ENCODE results near the gene PUM2. TPM values are rescaled to one million over a fixed set of nuclear protein-coding genes. Genes with fewer than 3 reads are reported as not detected.

PUM2 gene
- total RNA-seq, 2 donors from 2014 or later, result 87.7 to 119 TPM

- DNase-seq, result no peak
- Histone ChIP-seq H3K4me1 (peaks cover 10% of the 10 kb centered on the region), H3K27me3 (no peaks in the 10 kb centered on the region), H3K4me3 (no peak overlapping the region), H3K9ac (ENCODE audit: low read depth in 2 of 2, low read length in 2 of 2) (peak overlapping the region in 1 of 2 donors; percentile 95), H3K9me3 (no peaks in the 10 kb centered on the region), H3K36me3 (no peaks in the 10 kb centered on the region), H3K27ac (no peak overlapping the region)
- intact Hi-C loops (cut with DNase I), result no loop called here
- TF ChIP-seq CTCF (IDR thresholded peaks at IDR 0.05), result no peak
Observed at GRCh38 chr2:20352230-20352578, 1.6 kb upstream of the PUM2 start.

DNA sequence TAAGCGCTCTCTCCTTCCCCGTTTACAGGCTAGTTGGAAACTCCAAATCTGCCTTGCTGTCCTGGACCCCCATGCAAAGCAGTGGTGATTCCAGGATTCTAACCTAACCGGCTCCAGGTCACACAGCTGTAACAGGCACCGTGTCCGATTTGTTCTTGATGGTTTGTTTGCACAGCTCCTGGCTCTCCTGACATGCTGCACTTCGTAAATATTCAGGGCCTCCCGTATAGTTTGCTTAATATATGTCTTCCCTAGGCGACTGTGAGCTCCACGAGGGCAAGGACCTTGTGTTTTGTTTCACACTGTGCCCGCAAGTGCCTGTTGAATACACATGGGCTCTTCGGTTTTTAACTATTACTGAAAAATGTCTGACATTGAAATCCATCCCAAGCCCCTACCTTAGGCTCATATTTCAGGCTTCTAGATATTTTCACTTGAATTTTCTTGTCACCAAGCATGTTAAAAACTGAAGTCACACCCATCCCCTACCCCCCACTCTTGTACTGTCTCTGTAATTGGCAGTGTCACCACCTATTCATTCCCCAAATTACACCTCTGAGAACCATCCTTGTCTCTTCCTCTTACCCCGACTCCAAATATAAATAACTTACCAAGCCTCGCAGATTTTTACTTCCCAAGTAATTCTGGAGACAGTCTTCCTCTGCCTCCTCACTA is 1.0 kb upstream of the PUM2 start:
- Histone ChIP-seq H3K27me3 (no peaks in the 10 kb centered on the region), H3K36me3 (no peaks in the 10 kb centered on the region), H3K27ac (peak overlapping the region; percentile 92), H3K9me3 (no peaks in the 10 kb centered on the region), H3K4me1 (peaks cover 15% of the 10 kb centered on the region), H3K4me3 (peak overlapping the region; percentile 83), H3K9ac (ENCODE audit: low read depth in 2 of 2, low read length in 2 of 2) (peak overlapping the region; percentile 88 to 95)
- peak; percentile 53 for DNase-seq
- TF ChIP-seq CTCF (IDR thresholded peaks at IDR 0.05), result no peak
- intact Hi-C loops (cut with DNase I), result no loop called here

- no peak for TF ChIP-seq CTCF (IDR thresholded peaks at IDR 0.05)
- Histone ChIP-seq H3K9me3 (no peaks in the 10 kb centered on the region), H3K27me3 (no peaks in the 10 kb centered on the region), H3K27ac (peak overlapping the region; percentile 92), H3K4me1 (peaks cover 19% of the 10 kb centered on the region), H3K9ac (ENCODE audit: low read depth in 2 of 2, low read length in 2 of 2) (peak overlapping the region; percentile 83 to 91), H3K4me3 (peak overlapping the region; percentile 83), H3K36me3 (no peaks in the 10 kb centered on the region)
- peak; percentile 59 for DNase-seq
- intact Hi-C loops (cut with DNase I), result no loop called here
Observed at GRCh38 chr2:20350041-20350712, 467 bp downstream of the PUM2 start.

DNA sequence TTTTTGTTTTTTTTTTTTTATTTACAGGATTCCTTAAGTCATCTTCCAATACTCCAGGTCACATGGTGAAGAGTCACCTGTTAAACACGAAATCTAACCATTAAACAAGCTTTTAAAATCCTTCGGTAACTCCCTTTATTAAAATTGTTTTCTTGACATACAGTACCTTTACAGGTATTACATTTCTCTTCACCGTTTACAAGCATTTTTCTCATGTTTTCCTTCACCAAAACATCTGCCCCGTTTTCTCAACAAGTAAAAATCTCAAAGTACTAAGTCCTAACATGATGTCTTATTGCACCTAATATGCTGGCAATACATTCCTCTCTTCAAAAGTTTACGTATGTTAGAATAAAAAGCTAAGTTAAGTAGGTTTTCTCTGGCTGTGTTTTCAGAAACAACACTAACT is 1.1 kb downstream of the PUM2 start:
- peaks cover 19% of the 10 kb centered on the region for H3K4me1 ChIP-seq
- no peak for DNase-seq

GRCh38 chr2:20348542-20348941 is 2.1 kb downstream of the PUM2 start:
- Histone ChIP-seq H3K9ac (ENCODE audit: low read depth in 2 of 2, low read length in 2 of 2) (no peak overlapping the region), H3K4me1 (peaks cover 19% of the 10 kb centered on the region), H3K36me3 (no peaks in the 10 kb centered on the region), H3K9me3 (no peaks in the 10 kb centered on the region), H3K27me3 (no peaks in the 10 kb centered on the region), H3K4me3 (no peak overlapping the region), H3K27ac (peak overlapping the region; percentile 2)
- no peak for TF ChIP-seq CTCF (IDR thresholded peaks at IDR 0.05)
- peak; percentile 63 for DNase-seq
- intact Hi-C loops (cut with DNase I), result no loop called here

More for the DNA sequence above, 1.1 kb downstream of the PUM2 start:
- peak overlapping the region; percentile 92 for H3K27ac ChIP-seq
- peak overlapping the region; percentile 83 for H3K4me3 ChIP-seq
- H3K9ac ChIP-seq (ENCODE audit: low read depth in 2 of 2, low read length in 2 of 2), result peak overlapping the region; percentile 83 to 91
- TF ChIP-seq CTCF (IDR thresholded peaks at IDR 0.05), result no peak
- no peaks in the 10 kb centered on the region for H3K9me3 ChIP-seq
- no peaks in the 10 kb centered on the region for H3K27me3 ChIP-seq
- H3K36me3 ChIP-seq, result no peaks in the 10 kb centered on the region
- intact Hi-C loops (cut with DNase I), result no loop called here

Measured in colonic mucosa (tissue), 4 donors.